Femur (tissue), 1 donor: ENCODE measurements around the gene NBEA.
"Not testable (repeated sequence)": the region's sequence is repeated elsewhere in the genome, so short reads cannot be mapped to it uniquely, and the experiment has no call there.

ENCODE experiments used
- DNase-seq: peaks from one replicate; pipeline ENCODE4 v3.0.0-alpha.2; 2017

NBEA gene

DNA sequence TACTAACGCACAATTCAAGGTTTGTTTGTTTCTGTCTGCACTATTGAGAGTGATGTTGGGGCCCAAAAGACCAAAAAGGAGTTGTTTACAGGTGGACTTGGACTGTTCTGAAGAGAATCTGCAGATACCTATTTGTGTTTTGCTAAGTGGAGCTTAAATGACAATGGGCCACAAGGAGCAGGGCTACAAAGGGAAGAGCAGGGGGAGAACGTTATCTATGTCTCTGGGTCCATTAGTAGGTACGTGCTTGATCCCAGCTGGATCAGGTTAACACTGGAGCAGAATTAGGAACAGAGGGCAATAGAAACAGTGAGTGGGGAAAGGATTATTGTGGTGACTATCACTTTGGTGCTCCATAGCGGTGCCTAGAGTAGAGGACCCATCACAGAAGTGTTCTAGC is 22.5 kb downstream of the NBEA start:
- no peak for DNase-seq

DNA sequence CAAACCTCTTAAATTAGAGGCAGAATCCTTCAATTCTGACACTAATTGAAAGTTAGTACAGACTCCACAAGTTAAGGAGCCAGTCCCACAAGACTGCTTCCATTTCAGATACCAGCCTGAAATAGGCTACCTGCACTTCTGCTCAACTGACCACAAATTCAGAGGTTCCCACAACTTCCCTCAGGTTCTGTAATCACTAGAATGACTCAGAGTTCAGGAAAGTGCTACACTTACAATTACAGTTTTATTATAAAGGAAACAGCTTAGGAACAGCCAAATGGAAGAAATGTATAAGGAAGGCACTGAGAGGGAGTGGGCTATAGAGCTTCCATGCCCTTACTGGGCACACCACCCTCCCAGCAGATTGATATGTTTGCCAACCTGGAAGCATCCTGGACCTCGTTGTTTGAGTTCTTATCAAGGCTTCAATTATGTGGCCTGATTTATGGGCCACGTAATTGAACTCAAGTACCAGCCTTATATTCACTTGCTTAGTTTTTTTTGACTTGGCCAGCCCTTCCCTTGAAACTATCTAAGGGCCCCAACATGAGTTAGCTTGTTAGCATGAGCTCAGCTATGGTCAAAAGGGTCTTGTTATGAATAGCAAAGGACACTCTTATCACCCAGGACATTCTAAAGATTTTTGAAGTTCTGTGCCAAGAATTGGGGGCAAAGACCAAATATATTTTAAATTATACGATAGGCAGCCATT is 25.9 kb downstream of the NBEA start:
- DNase-seq, result no peak

DNA sequence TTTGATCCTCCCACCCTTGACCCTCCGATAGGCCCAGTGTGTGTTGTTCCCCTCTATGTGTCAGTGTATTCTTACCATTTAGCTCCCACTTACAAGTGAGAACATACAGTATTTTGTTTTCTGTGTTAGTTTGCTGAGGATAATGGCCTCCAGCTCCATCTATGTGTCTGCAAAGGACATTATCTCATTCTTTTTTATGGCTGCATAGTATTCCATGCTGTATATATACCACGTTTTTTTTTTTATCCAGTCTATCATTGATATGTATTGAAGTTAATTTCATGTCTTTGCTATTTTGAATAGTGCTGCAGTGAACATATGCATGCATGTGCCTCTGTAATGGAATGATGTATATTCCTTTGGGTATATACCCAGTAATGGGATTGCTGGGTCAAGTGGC is 27.5 kb downstream of the NBEA start:
- DNase-seq, result not testable (repeated sequence)

DNA sequence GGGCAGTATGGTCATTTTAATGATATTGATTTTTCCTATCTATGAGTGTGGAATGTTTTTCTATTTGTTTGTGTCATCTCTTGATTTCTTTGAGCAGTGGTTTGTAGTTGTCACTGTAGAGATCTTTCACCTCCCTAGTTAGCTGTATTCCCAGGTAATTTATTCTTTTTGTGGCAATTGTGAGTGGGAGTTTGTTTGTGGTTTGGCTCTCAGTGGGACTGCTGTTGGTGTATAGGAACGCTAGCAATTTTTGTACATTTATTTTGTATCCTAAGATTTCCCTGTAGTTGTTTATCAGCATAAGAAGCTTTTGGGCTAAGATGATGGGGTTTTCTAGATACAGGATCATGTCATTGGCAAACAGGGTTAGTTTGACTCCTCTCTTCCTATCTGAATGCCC is 28.9 kb downstream of the NBEA start:
- no peak for DNase-seq

DNA sequence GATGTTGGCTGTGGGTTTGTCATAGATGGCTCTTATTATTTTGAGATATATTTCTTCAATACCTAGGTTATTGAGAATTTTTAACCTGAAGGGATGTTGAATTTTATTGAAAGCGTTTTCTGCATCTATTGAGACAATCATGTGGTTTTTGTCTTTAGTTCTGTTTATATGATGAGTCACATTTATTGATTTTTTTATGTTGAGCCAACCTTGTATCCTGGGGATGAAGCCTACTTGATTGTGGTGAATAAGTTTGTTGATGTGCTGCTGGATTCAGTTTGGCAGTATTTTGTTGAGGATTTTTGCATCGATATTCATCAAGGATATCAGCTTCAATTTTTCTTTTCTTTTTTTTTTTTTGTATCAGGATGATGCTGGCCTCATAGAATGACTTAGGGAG is 29.4 kb downstream of the NBEA start:
- no peak for DNase-seq

DNA sequence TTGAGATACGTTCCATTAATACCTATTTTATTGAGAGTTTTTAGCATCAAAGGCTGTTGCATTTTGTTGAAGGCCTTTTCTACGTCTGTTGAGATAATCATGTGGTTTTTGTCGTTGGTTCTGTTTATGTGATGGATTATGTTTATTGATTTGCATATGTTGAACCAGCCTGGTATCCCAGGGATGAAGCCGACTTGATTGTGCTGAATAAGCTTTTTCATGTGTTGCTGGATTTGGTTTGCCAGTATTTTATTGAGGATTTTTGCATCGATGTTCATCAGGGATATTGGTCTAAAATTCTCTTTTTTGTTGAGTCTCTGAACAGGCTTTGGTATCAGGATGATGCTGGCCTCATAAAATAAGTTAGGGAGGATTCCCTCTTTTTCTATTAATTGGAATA is 43.1 kb downstream of the NBEA start:
- not testable (repeated sequence) for DNase-seq

DNA sequence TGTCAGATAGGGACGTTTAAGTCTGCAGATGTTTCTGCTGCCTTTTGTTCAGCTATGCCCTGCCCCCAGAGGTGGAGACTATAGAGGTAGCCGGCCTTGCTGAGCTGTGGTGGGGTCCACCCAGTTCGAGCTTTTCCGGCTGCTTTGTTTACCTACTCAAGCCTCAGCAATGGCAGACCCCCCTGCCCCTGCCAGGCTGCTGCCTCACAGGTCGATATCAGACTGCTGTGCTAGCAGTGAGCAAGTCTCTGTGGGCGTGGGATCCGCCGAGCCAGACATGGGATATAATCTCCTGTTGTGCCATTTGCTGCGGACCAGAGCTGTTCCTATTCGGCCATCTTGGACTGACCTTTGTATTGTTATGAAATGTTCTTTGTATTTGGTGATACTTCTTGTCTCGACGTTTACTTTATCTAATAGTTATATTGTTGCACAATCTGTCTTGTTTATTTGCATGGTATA is 46.3 kb downstream of the NBEA start:
- no peak for DNase-seq

DNA sequence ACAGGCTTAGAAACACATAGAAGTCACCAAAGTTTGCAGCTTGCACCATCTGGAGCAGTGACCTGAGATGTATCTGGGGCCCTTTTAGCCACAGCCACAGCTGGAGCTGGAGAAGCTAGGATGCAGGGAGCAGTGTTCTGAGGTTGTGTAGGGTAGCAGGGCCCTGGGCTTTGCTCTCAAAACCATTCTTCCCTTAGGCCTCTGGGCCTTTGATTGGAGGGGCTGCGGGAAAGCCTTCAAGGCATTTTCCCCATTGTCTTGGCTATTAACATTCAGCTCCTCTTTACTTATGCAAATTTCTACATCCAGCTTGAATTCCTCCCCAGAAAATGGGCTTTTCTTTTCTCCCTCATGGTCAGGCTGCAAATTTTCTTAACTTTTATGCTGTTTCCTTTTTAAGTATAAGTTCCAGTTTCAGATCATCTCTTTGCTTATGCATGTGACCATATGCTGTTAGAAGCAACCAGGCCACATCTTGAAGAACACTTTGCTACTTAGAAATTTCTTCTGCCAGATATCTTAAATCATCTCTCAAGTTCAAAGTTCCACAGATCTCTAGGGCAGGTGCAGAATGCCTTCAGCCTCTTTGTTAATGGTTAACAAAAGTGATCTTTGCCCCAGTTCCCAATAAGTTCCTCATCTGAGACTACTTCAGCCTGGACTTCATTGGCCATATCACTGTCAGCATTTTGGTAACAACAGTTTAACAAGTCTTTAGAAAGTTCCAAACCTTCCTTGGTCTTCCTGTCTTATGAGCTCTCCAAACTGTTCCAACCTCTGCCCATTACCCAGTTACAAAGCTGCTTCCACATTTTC is 48.5 kb downstream of the NBEA start:
- DNase-seq, result no peak

DNA sequence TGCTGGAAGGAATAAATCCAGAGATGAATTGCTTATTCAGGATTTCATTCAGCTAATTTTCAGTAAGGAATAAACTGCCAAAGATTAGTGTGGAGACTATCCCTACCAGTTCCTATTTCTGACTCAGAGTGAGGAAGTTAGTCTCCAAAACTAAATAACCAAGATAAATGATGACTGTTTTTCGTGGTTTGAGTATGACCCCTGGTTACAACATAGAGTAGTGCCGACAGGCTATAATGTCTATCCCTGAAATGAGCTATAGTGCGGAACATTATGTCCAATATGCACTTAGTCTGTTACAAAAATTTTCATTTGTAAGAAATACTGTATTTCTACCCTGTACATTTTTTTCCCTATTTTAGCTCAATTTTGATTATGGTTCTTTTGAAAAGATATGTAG is 51.4 kb downstream of the NBEA start:
- no peak for DNase-seq

DNA sequence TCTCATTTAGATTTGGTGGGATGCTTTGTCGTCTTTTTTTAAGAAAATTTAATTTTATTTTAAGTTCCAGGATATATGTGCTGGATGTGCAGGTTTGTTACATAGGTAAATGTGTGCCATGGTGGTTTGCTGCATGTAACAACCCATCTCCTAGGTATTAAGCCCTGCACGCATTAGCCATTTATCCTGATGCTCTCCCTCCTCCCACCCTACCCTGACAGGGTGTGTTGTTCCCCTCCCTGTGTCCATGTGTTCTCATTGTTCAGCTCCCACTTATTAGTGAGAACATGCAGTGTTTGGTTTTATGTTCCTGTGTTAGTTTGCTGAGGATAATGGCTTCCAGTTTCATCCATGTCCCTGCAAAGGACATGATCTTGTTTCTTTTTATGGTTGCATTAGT is 61.7 kb downstream of the NBEA start:
- DNase-seq, result not testable (repeated sequence)

DNA sequence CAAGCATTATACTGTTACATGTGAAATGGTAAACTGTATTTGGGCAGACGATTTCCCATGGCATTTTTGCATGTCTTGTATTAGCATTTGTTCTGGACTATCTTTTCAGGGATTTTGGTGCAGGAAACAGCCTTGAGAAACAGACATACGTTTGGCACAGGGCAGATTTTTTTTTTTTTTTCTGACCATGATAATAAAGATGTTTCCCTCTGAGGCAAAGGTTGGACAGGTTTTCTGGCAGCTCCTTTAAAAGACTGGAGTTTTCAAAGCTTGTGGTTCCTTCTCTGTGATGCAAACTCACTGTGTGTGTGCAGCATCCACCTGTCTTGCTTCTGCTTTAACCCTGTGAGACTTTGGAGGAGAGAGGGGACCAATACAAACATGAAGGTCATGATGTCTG is 63.0 kb downstream of the NBEA start:
- no peak for DNase-seq

DNA sequence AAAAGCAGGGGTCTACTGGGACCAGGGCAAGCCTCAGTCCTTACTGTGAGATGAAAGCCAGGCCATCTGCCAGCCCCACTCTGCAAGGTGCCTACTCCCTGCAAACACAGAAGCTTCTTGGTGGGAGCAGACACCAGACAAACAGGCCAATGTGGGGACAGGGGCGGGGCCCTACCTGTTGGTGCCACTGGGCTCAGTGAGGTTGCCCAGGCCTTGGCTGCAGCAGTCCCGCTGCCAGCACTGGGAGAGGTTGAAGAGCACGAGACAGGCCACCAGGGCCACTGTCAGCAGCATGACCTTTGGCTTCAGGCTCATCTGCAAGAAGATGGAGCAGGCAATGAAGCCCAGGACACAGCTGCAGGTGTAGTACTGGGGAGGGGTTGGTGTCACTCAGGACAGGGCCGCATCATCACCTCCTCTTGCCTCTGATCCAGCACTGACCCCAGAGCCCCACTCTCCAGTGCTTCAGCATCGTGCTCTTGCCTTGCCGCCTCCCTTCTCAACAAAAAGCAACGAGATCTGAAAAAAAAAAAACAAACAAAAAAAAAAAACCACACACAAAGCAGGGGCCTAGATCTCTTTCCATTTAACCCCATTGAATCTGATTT is 72.6 kb downstream of the NBEA start:
- no peak for DNase-seq

DNA sequence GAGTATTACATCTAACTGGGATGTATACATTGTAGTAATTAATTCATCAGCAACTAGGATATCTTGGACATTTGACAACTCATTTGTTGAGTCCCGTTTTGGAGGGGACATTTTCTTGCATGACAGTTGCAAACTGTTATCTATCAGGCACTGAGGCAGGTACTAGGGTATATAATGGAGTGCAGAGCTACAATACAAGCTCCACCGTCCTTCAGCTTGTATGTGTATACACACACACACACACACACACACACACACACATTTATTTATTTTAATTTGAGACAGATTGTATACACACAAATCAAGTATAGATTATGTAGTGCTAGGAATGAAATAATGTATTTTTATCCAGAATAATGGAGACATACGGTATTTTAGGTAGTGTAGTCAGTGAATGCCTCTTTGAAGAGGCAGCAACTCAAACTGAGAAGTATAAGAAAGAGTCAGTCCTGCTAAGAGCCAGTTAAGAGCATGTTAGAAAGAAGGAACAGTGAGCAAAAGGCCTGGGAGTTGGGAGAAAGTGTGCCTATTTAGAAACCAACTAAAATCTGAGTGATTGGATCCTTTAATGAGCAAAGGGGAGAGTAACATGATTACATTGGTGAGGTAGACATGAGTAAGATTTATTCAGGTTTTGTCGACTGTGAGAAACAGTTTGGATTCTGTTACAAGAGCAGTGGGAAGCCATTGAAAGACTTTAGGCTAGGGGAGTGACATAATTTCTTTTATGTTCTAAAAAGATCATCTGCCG is 74.5 kb downstream of the NBEA start:
- no peak for DNase-seq

DNA sequence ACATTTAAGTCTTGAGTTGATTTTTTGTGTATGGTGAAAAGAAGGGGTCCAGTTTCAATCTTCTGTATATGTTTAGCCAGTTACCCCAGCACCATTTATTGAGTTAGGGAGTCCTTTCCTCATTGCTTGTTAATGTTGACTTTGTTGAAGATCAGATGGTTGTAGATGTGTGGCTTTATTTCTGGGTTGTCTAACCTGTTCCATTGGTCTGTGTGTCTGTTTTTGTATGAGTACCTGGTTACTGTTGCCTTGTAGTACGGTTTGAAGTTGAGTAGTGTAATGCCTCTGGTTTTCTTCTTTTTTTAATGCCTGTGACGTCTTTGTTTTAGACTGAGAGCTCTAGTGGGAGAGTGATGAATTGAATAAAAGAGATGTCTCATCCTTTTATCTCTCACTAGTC is 83.2 kb downstream of the NBEA start:
- DNase-seq, result no peak

DNA sequence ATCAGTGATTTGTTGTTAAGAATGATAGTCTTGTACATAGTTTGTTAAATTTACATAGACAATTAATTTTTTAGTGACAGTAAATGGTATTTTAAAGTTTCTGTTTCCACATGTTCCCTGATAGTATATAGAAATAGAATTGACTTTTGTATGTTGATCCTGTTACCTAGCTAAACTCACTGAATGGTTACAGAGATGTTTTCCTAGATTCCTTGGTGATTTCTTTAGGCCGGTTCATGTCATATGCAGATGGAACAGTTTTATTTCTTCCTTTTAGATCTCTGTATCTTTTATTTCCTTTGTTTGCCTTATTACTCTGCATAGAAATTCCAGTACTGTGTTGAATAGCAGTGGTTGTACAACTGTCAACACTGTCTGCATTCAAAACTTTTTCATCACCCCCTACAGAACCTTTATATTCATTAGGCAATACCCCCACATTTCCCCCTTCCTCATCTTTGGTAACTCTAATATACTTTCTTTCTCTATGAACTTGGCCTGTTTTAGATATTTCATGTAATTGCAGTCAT is 86.3 kb downstream of the NBEA start:
- DNase-seq, result no peak

DNA sequence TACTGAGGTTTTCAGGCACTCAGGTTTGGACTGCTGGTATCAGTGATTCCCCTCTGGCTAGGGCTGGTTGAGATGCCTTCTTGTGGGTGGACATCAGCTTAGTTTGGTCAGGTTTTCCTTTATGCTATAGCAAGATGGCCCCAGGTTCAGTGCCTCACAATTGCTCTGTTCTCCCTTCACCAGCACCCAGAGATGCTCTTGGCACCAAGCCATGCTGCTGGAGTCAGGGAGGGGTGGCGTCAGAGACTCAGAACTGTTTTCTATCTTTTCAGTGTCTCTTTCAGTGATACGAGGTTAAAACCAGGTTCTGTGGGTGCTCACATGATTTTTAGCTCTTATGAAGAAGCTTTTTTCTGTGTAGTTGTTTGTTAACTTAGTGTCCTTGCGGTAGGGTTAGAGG is 96.9 kb downstream of the NBEA start:
- DNase-seq, result no peak

DNA sequence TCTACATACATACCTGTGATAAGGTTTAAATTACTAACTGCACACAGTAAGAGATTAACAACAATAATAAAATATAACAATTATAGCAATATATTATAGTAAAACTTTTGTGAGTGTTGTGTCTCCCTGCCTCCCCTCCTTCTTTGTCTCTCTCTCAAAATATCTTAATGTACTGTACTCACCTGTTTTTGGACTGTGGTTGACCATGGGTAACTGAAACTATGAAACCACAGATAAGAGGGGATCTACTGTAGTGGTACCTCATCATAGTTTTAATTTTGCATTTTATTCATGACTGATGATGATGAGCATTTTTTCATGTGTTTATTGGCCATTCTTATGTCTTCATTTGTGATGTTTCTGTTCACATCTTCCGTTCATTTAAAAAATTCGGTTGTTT is 104.5 kb downstream of the NBEA start:
- DNase-seq, result no peak

DNA sequence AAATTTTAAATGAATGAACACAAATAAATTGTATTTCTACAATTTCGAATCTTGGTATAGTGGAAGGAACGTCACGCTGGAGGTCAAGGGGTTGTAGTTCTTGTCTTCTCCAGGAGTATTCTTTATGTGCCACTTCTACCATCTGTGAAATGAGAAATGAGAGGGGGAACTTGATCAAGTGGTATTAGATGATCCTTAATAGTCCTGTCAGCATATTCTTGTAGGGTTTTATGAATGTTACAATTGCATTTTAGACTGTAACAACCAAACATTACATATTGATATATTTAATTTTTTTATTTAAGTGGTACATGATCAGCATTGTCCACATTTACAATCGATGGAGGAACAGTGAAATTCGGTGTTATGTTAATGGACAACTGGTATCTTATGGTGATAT is 113.6 kb downstream of the NBEA start:
- no peak for DNase-seq

DNA sequence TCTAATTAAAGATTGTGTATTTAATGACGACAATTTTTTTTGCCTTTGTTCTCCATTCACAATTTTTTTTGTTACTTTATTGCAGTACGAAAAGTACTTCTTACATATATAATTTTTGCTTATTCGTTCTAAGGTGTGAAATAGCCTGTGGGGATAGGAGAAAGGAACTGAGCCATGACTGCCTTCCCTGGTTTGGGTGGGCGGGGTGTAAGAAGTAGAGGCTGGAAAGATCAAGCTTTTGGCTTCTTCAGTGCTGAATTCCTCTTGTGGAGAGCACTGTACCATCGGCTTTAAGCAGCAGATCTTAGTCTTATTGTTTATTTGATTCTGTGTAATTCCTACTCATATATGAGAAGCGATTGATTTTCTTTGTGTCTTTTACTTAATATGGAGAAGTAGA is 115.8 kb downstream of the NBEA start:
- no peak for DNase-seq

DNA sequence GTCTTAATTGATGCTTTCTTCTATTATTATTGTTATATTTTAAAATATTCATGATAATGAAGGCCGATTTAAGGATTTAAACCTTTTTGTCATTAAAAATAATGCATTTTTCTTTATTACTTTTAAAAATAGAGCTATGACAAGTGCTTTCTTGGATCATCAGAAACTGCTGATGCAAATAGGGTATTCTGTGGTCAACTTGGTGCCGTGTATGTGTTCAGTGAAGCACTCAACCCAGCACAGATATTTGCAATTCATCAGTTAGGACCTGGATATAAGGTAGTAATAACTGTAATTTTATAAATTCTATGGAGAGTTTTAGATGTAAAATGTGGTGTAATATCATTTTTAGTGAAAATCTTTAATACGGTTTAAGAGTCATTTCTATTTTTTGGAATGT is 116.5 kb downstream of the NBEA start:
- not testable (repeated sequence) for DNase-seq

DNA sequence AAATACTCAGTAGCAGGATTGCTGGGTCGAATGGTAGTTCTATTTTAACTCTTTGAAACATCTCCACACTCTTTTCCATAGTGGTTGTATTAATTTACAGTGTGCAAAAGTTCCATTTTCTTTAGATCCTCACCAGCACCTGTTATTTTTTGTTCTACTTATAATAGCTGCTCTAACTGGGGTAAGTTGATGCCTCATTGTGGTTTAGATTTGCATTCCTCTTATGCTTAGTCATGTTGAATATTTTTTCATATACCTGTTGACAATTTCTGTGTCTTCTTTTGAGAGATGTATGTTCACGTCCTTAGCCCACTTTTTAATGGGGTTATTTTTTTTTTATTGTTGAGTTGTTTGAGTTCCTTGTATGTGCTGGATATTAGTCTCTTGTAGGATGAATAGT is 144.6 kb downstream of the NBEA start:
- no peak for DNase-seq

DNA sequence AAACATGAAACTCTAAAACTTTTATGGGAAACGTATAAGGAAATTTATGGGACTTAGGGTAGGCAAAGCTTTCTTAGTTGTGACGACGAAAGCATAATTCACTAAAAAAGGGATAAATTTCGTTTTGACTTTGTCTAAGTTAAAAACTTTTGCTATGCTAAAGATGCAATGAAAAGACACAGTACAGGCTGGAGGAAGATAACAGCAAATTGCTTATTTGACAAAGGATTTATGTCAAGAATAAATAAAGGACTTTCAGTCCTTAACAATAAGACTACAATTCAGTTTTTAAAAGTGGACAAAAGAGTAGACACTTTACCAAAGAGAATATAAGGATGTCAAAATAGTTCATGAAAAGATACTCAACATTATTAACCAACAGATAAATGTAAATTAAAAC is 150.2 kb downstream of the NBEA start:
- DNase-seq, result no peak

DNA sequence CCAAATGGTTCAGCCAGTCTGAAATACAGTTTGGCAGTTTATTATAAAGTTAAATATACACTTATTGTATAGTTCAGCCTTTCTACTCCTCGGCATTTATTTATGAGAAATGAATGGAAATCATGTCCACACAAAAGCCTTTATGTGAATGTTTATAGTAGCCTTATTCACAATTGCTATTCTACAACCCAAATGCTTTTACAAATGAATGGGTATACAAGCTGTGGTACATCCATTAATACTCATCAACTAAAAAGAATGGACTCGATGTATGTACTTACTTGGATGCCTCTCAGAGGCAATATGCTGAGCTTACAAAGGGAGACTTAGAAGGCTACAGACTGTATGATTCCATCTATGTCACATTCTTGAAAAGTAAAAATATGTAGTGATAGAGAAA is 150.7 kb downstream of the NBEA start:
- DNase-seq, result no peak
